Activated CD4-positive, alpha-beta T cell treated with anti-CD3 and anti-CD28 coated beads, Interleukin-2, amount 50 U/mL, for 16 hours (primary cell): Measurements from ENCODE around the gene CACTIN.
A peak's percentile ranks its signal among the peaks of the same experiment; 100 is the strongest.
"Not testable (repeated sequence)": the region's sequence is repeated elsewhere in the genome, so short reads cannot be mapped to it uniquely, and the experiment has no call there.

Experiments
- DNase-seq: peaks from one replicate; pipeline ENCODE4 v3.0.0-alpha.2; 2020

CACTIN gene

DNA sequence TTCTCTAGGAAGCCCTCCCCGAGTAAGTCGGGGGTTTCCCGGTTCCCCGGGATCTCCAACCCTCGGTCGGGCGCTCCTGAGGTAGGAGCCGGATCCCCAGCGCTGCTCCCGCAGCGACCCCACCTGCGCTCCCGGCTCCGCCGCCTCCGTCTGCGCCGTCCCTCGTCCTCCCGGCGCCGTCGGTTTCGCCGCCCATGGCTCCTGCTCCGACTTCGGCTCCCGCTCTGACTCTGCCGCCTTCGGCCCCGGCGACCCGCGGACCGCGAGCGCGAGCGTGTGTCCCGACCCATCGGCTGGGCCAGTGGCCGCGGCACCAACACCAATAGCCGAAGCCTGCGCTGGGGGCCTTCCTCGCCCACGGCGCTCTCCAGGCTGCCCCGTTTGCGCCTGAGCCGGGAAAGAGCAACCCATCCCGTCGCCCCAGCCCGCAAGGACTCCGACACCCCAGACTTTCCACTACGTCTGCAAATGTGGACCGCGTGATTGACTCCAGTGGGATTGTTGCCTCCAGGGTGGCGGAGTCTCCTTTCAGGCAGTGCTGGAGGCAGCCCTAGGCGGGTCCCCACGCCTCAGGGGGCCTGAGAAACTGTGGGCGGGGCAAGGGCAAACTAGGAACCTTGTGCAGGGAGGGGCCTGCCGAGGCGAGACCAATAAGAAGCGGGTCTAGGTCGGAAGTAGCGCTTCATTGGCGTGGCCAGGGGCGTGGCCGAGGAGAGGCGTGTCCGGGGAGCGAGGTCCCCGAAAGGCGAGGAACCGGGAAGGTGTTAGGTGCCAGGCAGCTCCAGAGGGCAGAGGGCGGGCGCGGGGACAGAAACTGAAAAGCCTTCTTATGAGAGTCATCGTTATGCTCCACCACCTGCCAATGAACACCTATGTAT lies at the start of gene CACTIN:
Gene CACTIN (minus strand): TSS at position 318 of the 878 bp plus-strand sequence. CDS start 28 bp downstream, at position 290.
- peak; percentile 99 for DNase-seq

DNA sequence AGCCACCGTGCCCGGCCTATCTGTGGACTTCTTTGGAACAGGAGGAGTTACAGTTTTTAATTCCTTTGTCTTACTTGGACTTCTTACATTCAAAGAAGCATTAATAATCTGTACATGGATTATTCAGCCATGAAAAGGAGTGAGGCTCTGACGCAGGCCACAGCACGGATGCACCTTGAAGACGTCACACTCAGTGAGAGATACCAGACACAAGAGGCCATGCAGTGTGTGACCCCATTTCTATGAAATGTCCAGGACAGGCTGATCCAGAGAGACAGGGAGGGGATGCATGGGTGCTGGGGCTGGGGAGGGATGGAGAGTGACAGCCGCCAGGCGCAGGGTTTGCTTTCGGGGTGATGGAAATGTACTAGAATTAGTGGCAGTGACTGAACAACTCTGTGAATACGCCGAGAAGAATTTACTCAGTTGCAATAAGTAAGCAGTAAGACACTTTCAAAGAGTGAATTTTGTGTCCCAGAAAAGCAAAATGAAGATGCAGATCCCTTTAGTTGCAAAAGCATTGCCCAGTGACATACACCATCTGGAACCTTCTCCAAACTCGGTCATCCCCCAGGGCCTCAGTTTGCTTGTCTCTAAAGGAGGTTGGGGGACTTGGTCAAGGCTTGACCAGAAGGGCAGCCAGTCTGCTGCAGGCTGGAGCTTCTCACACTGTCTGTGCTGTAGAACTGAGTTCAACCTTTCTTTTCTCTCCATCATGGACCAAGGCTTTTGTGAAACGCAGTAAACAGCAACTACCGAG lies 48.4 kb upstream of the CACTIN start:
- no peak for DNase-seq

DNA sequence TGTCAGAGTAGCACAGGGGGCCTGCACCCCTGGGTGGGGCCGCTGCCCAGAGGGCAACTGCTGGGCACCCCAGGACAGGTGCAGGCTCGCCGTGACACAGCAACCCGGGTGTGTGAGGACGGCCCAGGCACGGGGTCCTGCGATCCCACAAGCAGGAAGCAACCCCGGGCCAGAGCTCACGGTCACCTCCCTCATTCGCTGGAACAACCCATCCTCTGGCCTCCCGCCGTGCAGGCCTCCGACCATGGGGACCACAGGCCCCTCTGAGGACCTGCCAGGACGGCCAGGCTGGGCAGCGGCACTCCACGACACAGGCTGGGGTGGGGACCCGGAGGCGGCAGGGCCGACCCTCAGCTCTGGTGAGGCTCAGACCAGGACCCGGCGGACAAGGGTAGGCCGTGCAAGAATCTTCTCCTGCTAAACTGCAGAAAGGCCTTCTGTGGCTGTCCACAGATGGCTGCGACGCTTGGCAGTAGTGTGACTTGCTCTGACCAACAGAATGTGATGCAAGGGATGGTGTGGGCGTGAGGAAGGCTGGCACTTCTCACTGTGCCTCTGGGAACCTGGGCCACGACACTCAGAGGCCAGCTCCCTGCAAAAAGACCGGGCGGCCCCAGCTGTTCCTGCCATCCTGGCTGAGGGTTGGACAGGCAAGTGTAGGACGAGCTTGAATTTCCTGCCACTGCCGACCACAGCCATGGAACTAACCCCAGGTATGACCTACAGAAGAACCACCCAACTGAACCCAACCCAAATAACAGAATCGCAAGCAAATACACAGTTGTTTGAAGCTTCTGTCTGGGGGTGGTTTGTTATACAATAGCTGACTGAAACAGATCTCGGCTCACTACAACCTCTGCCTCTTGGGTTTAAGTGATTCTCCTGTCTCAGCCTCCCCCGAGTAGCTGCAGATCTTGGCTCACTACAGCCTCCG lies 47.2 kb upstream of the CACTIN start:
- no peak for DNase-seq

DNA sequence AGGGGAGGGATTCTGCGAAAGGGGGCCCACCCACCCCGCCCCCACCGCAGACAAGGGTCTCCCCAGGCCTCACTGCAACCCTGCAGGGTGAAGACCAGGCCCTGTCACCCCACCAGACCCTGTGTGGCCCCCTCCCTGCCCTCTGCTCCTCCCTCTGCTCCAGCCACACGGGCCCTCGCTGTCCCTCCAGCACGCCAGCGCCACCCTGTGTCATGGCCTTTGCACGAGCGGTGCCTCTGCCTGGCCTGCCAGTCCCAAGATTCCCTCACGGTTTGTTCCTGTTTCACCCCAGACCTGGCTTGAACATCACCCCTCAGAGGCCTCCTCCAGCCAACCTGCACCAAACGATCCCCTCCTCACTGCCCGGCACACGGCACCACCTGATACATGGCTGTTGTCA lies 46.4 kb upstream of the CACTIN start:
- DNase-seq: no peak

DNA sequence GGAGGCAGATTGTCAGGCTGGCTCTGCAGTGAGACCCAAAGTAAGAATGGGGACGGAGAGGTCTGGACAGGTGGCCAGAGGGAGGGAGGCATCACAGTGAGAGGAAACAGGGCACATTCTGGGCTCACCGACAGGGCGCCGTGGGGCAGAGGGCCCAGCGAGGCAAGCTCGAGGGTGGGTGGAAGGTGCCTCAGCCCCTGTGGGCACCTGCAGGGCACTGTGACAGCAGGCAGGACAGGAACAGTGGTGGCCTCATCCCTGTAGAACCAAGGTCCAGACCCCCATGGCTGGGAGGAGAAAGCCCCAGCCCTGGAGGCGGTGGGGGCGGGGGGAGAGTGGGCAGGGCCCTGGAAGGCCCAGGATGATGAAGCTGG lies 46.0 kb upstream of the CACTIN start:
- DNase-seq: no peak

DNA sequence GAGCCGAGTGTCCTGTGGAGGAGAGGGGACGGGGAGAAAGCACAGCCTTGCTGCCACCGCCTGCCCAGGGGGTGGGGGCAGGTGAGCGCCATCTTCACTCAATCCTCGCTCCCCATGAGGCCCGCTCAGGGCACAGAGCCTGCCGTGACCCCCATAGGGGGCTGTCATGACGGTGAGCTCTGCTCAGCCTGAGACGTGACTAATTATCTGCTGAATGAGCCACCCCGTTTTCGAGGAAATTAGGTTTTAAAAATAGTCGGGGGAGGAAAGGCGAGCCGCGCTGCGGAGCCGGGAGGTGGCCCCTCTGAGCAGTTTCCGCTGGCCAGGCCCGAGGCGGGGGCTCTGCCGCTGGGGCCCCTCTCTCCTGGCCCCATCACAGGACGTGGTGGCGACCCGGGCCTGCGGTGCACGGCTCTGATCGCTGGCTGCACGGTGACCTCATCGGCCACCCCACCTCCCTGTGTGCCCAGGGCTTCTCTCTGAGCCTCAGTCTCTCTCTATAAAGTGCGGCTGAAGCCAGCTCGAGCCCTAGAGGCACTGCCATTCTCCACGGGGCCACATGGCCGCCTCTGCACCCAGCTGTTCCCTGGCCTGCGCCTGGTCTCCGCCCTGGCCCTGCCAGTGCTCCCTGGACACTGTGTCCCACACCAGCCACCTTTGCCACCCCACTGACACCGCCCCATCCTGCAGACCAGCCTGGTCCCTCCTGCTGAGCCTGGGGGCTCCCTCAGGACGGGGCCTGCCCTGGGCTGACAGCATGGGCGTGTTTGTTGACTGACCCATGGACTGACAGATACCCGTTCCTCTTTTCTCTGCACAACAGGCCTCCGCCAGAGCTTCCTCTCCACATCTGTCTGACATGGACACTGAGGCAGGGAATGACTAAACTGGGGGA lies 45.3 kb upstream of the CACTIN start:
- DNase-seq: peak; percentile 17

DNA sequence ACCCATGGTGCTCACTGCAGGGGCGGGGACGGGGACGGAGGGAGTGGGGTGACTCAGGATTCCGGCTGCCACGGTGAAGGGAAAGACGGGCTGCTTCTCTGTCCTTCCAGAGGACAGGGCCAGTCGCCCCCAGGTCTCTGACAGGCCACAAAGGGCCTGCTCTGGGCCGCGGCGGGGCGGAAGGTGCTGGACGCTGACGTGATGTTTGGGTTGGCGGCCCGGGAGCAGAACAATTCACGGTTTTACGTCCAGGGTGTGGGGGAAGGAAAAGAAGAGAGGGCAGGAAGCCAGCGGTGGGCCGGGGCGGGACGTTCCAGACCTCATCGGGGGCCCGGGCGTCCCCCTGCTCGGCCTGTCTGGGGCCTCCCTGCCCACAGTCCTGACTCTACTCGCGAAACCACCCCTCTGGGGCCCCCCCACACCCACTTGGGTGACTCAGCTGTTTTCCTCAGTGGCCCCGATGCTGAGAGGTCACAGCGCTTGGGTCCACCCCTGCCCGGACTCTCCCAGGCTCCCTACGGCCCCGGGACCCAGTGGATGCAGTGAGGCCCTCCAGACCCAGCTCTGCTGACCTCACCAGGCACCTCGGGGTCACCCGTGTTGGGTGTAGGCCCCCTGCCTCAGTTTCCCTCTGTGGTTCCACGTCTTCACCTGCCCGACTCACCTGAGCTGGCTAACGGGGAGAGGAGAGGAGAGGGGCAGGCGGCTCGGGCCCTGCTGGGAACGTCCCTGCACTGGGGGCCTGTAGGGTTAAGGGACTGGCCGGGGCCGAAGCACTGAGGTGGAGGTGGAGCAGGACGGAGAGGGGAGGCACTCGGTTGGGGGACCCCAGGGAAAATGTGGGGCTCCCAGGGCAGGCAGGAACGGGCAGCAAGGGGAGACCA lies 44.4 kb upstream of the CACTIN start:
- DNase-seq: peak; percentile 25

DNA sequence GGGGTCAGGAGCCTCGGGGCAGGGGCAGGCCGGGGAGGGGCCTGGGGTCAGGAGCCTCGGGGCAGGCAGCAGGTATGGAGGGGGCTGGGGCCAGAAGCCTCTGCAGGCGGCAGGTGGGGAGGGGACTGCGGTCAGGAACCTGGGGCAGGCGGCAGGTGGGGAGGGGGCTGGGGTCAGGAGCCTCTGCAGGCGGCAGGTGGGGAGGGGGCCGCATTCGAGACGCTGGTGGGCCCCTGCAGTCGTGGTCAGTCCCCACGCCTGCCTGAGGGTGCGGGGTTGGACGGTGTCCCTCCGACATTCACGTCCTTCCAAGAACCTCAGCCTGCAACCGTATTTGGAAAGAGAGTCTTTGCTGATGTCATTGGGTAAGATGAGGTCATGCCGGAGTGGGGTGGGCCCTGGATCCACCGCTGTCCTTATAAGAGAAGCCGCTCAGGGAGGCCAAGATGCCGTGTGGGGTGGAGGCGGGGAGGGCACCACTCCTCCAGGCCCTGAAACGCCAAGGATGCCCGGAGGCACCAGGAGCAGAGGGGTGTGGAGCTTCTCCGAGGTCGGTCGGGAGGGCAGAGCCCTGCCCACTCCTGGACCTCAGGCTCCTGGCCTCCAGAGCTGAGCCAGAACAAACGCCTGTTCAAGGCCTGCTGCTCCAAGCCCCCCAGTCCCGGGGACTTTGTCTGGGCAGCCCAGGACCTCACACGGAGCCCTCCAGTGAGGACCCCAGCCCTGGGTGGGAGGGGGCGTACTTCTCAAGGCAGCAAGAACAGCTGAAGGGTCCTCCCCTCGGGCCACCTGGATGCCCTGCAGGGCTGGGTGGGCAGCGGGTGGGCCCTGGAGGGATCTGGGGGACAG lies 43.6 kb upstream of the CACTIN start:
- no peak for DNase-seq

DNA sequence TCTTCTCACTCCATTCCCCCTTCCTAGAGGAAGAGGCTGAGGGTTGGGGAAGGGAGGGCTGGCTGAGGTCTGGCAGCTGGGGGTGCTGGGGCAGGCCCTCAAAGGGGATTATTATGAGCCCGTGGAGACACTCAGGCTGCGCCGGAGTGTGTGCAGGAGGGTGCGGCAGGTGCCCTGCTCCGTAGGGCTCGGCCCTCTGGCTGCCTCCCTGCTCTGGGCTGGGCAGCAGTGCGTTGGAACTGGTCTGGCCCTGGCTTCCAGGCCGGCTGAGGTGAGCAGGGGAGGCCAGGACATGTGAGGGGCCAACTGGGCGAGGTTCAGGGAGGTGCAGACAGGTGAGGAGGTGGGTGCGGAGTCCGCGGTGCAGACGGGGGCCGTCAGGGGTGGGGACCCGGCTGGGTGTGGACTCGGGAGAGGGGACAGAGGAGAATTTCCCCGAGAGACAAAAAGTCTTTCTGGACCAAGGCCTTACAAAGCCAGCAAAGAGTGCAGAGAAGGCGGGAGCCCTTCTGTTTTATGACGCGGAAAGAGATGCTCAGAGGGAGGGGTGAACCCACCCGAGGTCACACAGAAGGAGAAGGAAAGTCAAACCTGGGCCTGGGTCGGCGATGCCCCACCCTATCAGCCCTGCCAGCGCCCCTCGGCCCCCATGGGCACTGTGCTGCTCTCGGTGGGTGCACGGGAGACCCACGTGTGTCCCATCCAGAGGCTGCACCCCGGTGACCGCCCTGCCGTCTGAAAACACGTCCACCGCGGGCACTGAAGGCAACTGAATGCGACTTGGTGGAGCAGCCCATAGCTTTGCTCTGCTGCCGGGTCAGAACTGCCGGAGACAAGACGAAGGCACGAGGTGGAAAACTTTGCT lies 42.7 kb upstream of the CACTIN start:
- no peak for DNase-seq

DNA sequence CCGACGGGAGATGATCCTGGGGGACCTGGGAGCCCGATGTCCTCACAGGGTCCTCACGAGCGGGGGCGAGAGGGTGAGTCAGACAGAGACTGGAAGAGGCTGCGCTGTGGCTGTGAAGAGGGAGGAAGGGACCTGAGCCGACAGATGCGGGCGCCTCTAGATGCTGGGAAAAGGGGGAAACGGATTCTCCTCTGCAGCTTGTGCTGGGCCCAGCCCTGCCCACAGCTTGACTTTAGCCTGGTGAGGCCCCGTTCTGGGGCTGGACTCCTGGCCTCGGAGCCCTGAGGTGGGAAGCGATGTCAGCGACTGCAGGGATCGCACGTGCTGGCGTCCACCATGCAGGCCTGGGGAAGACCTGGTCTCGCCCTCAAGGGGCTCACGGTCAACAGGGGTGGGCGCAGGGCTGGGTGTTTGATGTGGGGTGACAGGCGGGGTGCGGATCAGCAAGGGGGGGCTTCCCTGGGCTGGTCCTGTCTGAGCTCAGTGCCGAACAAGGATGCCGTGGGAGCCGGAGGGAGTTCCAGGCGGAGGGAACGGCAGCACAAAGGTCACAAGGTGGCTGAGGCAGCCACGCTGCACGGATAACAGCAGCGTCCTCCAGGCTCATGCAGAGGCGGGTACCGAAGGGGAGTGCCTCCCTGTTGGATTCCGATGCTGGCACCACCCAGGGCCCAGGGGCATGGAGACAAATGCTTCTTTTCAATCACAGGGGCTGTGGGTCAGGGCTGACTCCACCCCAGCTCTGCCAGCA lies 41.9 kb upstream of the CACTIN start:
- no peak for DNase-seq

DNA sequence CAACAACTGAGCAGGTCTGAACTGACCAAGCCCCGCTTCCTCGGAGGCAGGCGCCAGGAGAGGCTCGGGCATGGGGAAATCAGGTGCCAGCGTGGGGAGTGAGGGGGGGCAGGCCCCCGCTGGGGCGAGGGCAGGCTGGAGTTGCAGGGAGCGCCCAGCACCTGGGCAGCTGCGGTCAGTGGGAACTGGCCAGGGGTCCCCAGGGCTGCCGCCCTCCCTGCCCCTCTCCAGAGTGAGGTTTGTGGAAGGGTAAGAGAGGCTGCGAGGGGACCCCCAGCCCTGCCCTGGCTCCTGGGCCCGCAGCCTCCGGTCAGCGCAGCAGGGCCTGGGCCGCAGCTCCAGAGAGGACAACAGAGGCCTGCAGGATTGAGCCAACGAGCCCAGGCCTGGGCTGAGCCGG lies 41.2 kb upstream of the CACTIN start:
- no peak for DNase-seq

DNA sequence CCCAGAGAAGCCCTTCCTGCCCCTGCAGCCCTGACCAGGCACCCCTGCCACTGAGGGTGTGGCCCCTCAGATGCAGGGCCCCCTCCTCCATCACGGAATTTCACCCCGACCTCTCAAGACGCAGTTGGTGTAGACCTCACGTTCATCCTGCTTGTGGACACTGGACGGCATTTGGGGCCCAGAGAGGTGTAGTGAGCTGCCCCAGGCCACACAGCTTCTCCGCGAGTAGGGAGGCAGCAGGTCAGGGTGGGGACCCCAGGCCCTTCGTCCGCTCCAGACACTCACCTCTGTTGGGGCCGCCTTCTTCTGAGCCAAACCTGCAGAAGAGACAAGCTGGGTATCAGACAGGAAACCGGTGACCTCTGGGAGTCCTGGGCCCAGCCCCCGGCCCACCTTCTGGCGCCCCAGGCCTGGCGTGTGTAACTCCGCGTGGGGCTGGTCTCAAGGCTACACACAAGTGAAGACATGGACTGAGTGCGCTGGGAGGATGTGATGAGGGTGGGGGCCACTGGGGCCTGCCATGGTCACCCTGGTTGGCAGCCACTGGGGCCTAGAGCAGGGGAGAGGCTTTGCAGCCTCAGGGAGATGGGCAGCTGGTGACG lies 40.5 kb upstream of the CACTIN start:
- DNase-seq: no peak

DNA sequence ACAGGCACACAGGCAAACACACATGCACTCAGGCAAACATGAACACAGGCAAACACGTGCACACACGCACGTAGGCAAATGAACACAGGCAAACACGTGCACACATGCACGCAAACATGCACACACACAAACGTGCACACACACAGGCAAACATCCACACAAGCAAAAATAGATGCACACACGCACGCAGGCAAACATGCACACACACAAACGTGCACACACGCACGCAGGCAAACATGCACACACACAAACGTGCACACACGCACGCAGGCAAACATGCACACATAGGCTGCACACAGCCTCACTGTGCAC lies 39.9 kb upstream of the CACTIN start:
- DNase-seq: not testable (repeated sequence)

DNA sequence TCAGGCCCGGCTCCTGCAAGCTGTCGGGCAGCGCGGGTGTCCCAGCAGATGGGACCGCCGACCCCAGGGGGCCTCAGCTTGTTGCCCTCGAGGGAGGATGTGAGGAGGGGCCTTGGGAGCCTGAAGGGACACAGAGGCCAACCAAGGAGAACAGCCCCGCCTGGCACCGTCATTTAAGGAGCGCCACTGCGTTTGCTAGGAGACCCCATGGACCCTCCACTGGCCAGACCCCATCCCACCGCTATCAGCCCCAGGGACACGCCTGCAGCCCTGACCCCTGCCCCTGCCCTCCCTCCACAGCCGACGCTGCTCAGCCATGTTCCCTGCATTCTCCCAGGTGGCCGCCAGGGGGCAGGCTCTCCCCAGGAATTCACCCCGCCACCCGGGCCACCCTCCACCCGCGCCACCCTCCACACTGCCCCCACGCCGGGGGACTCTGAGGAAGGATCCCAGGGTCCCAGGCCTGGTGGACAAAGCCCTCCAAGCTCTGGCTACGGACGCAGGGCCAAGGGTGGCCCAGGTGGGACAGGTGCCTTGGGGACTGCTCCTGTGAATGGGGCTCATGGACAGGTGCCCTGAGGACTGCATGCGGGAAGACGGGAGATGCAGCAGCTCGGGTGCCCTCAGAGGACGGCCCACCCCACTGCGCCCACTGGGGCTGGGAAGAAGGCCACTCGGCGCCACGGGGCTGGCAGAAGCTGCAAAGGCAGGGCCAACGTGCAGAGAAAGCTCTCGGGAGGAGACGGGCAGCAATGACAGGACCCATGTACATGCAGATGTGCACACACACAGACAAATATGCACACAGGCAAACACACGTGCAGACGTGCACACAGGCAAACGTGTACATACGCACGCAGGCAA lies 39.3 kb upstream of the CACTIN start:
- peak; percentile 70 for DNase-seq

DNA sequence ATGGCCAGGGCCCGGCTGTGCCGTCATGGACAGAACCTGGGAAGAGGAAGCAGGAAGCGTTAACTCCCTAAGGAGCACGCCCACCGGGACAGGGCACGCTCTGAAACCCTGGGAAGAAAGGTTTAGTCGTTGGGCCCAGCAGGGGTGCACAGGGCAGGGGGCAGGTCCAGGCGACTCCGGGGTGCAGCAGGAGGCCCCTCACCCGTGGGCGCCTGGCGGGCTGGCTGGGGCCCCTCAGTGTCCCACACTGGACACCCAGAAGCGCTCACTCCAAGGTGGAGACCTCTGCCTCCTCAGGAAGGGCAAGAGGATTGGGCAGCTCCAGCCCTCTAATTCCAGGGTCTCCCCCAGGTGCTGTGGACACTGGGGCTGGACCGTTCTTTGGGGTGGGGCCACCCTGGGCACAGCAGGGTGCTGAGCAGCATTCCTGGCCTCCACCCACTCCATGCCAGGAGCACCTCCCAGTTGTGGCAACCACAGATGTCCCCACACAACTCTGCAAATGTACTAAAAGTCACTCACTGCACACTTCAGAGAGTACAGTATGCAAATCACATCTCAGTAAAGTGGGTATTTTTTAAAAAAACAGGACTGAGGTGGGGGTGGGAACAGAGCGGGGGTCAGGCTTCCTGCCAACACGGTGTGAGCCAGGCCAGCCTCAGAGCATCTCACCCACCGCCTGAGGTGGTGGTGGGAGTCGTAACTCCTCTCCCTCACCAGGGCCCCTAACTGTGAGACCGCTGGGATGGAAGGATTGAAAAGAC lies 38.5 kb upstream of the CACTIN start:
- DNase-seq: no peak

DNA sequence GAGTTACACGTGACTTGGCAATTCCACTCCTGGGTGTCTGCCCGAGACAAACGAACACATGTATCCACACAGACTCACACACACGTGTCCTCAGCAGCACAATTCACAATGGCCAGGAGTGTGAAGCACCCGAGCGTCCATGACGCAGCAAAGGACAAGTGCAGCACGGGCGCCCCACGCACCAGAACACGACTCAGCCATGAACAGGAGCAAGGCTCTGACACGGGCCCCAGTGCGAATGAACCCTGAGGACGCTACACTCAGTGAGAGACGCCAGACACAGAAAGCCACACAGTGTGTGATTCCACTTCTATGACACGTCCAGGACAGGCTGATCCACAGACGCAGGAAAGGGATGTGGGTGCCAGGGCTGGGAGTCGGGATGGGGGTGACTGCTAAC lies 37.2 kb upstream of the CACTIN start:
- DNase-seq: no peak
